OCI-LY7 (cell line): ENCODE data around the gene SARS2.

ENCODE experiments used
- CTCF ChIP-seq: fragments of 200-600 bp; sonication (generic); conservative IDR thresholded peaks from 2 replicates; pipeline ENCODE4 v1.5.1; 2014; ENCODE audit warnings: mild to moderate bottlenecking, antibody characterized with exemption, low read length, moderate library complexity, mixed read lengths
- EZH2phosphoT487 ChIP-seq: fragments of 200-600 bp; sonication (generic); IDR thresholded peaks from 2 replicates; pipeline ENCODE4 v1.6.1; 2018; ENCODE audit warnings: low read depth, borderline replicate concordance, mild to moderate bottlenecking, mixed run types, antibody characterized with exemption, low read length, moderate library complexity, mixed read lengths

GRCh38 chr19:38915329-38916321 is 14.9 kb downstream of the SARS2 start:
- TF ChIP-seq CTCF: no peak
- TF ChIP-seq EZH2phosphoT487: no peak
